Activated effector memory CD4-positive, alpha-beta T cell treated with anti-CD3 and anti-CD28 coated beads, Interleukin-2, amount 50 U/mL, for 16 hours (primary cell): Measurements from ENCODE around the gene CACNA1H.
"Not testable (repeated sequence)": the region's sequence is repeated elsewhere in the genome, so short reads cannot be mapped to it uniquely, and the experiment has no call there.

Source experiments
- DNase-seq: peaks from one replicate; pipeline ENCODE4 v3.0.0-alpha.2; 2020

The CACNA1H gene

GRCh38 chr16:1215574-1216295 is 62.8 kb downstream of the CACNA1H start:
- no peak for DNase-seq

GRCh38 chr16:1216296-1216619 is 63.4 kb downstream of the CACNA1H start:
- DNase-seq: no peak

GRCh38 chr16:1216681-1217400 is 63.9 kb downstream of the CACNA1H start:
- DNase-seq: no peak

GRCh38 chr16:1217526-1217925 is 64.6 kb downstream of the CACNA1H start:
- DNase-seq: no peak

GRCh38 chr16:1218061-1218929 is 65.4 kb downstream of the CACNA1H start:
- DNase-seq: no peak

GRCh38 chr16:1218930-1219611 is 66.2 kb downstream of the CACNA1H start:
- no peak for DNase-seq

GRCh38 chr16:1220098-1220728 is 67.3 kb downstream of the CACNA1H start:
- no peak for DNase-seq

- DNase-seq: no peak
These were observed 68.1 kb downstream of the CACNA1H start for GRCh38 chr16:1220841-1221627.

GRCh38 chr16:1221628-1222552 is 69.0 kb downstream of the CACNA1H start:
- no peak for DNase-seq

GRCh38 chr16:1222553-1223354 is 69.8 kb downstream of the CACNA1H start:
- DNase-seq: no peak

- no peak for DNase-seq
These were observed 70.7 kb downstream of the CACNA1H start for GRCh38 chr16:1223355-1224214.

GRCh38 chr16:1224558-1224957 is 71.7 kb downstream of the CACNA1H start:
- no peak for DNase-seq

- no peak for DNase-seq
These were observed 72.1 kb downstream of the CACNA1H start, which contains the start of gene TPSG1 for GRCh38 chr16:1225051-1225451. TPSG1 (minus strand) TSS chr16:1225268; CDS start chr16:1225252, 16 bp downstream.

GRCh38 chr16:1225728-1226311 is 72.9 kb downstream of the CACNA1H start:
- not testable (repeated sequence) for DNase-seq

- not testable (repeated sequence) for DNase-seq
These were observed 73.8 kb downstream of the CACNA1H start for GRCh38 chr16:1226692-1227091.

- not testable (repeated sequence) for DNase-seq
These were observed 75.3 kb downstream of the CACNA1H start for GRCh38 chr16:1228227-1228626.

- DNase-seq: not testable (repeated sequence)
These were observed 76.6 kb downstream of the CACNA1H start for GRCh38 chr16:1229476-1229875.

- not testable (repeated sequence) for DNase-seq
These were observed 77.2 kb downstream of the CACNA1H start, which contains the start of gene TPSB2 for GRCh38 chr16:1230084-1230470. TPSB2 (minus strand) TSS chr16:1230184; CDS start chr16:1229951, 233 bp downstream.
